HUES64 (cell line): ENCODE data around the gene GCC1.
A peak's percentile ranks its signal among the peaks of the same experiment; 100 is the strongest.

Source experiments
- H3K27ac ChIP-seq: 2 replicates; pipeline ENCODE4 v1.7.0; 2013; ENCODE audit warnings: low read depth, low read length, inconsistent platforms
- H3K27me3 ChIP-seq: 2 replicates; pipeline ENCODE4 v1.6.1; 2013; ENCODE audit warnings: mild to moderate bottlenecking, low read length; ENCODE audit not compliant: insufficient read depth
- H3K36me3 ChIP-seq: 2 replicates; pipeline ENCODE4 v1.6.1; 2013; ENCODE audit warnings: mild to moderate bottlenecking, low read length; ENCODE audit not compliant: insufficient read depth
- H3K4me1 ChIP-seq: 2 replicates; pipeline ENCODE4 v1.6.1; 2013; ENCODE audit warnings: mild to moderate bottlenecking, low read length, moderate library complexity; ENCODE audit not compliant: insufficient read depth
- H3K4me3 ChIP-seq: 2 replicates; pipeline ENCODE4 v1.5.1; 2013; ENCODE audit warnings: mild to moderate bottlenecking, low read length, moderate library complexity
- H3K9ac ChIP-seq: 2 replicates; pipeline ENCODE4 v1.6.1; 2013; ENCODE audit warnings: mild to moderate bottlenecking, low read depth, low read length
- H3K9me3 ChIP-seq: 2 replicates; pipeline ENCODE4 v1.6.1; 2013; ENCODE audit warnings: low read depth, low read length; ENCODE audit not compliant: insufficient read depth
- whole genome bisulfite sequencing: fragments of 150-250, 120-280 bp; methylation state at CpG from one replicate; pipeline ENCODE4 v1.1.7; 2013; ENCODE audit warnings: missing lambda C conversion rate; 5-methylcytosine and 5-hydroxymethylcytosine counted together

Gene GCC1

GRCh38 chr7:127536394-127536691 is 49.1 kb downstream of the GCC1 start:
- H3K27ac ChIP-seq = no peak overlapping the region
- no peaks in the 10 kb centered on the region for H3K9me3 ChIP-seq
- H3K27me3 ChIP-seq = peaks cover 50% of the 10 kb centered on the region
- H3K4me1 ChIP-seq = peaks cover 22% of the 10 kb centered on the region
- H3K36me3 ChIP-seq = no peaks in the 10 kb centered on the region
- WGBS = 60% methylated on average over 1 of the region's 2 CpGs
- no peak overlapping the region for H3K9ac ChIP-seq
- H3K4me3 ChIP-seq = peak overlapping the region; percentile 43; the same call in 1 of the 2 replicates

GRCh38 chr7:127535546-127536393 is 49.6 kb downstream of the GCC1 start:
- peaks cover 50% of the 10 kb centered on the region for H3K27me3 ChIP-seq
- H3K27ac ChIP-seq = no peak overlapping the region
- H3K9me3 ChIP-seq = no peaks in the 10 kb centered on the region
- peaks cover 22% of the 10 kb centered on the region for H3K4me1 ChIP-seq
- no peak overlapping the region for H3K9ac ChIP-seq
- no peak overlapping the region for H3K4me3 ChIP-seq
- H3K36me3 ChIP-seq = no peaks in the 10 kb centered on the region
- 92% methylated on average over 11 of the region's 11 CpGs for WGBS

GRCh38 chr7:127534636-127535035 is 50.8 kb downstream of the GCC1 start:
- Histone ChIP-seq H3K27me3 (peaks cover 50% of the 10 kb centered on the region), H3K4me1 (peaks cover 22% of the 10 kb centered on the region), H3K9ac (no peak overlapping the region), H3K36me3 (no peaks in the 10 kb centered on the region), H3K4me3 (no peak overlapping the region), H3K9me3 (peaks cover 4% of the 10 kb centered on the region; the same call in 1 of the 2 replicates), H3K27ac (no peak overlapping the region)
- 69% methylated on average over 5 of the region's 5 CpGs for WGBS

- no peaks in the 10 kb centered on the region for H3K36me3 ChIP-seq
- H3K27me3 ChIP-seq = peaks cover 57% of the 10 kb centered on the region
- H3K4me3 ChIP-seq = no peak overlapping the region
- no peak overlapping the region for H3K27ac ChIP-seq
- peaks cover 22% of the 10 kb centered on the region for H3K4me1 ChIP-seq
- H3K9ac ChIP-seq = no peak overlapping the region
- peaks cover 4% of the 10 kb centered on the region; the same call in 1 of the 2 replicates for H3K9me3 ChIP-seq
Measured at GRCh38 chr7:127532736-127533135, 52.7 kb downstream of the GCC1 start.

DNA sequence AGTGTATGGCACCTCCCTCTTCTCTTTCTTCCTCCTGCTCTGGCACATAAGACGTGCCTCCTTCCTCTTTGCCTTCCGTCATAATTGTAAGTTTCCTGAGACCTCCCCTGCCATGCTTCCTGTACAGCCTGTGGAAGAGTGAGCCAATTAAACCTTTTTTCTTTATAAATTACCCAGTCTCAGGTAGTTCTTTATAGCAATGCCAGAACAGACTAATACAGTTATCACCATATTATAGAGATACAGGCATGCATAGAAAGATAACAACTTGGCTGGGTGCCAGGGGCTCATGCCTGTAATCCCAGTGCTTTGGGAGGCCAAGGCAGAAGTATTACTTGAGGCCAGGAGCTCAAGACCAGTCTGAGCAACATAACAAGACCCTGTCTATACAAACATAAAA is 53.2 kb downstream of the GCC1 start:
- Histone ChIP-seq H3K27ac (no peak overlapping the region), H3K27me3 (peaks cover 57% of the 10 kb centered on the region), H3K9ac (no peak overlapping the region), H3K4me1 (peaks cover 20% of the 10 kb centered on the region), H3K9me3 (peaks cover 4% of the 10 kb centered on the region; the same call in 1 of the 2 replicates), H3K4me3 (no peak overlapping the region), H3K36me3 (no peaks in the 10 kb centered on the region)
- WGBS = 86% methylated on average over 2 of the region's 2 CpGs
